HG03520 (cell line): Measurements from ENCODE around the gene TMC8.

Experiments
- ATAC-seq: cut with Tn5 transposase; IDR thresholded peaks from one replicate; pipeline ENCODE4 v1.9.1; 2021; ENCODE audit warnings: mild to moderate bottlenecking, moderate library complexity; ENCODE audit not compliant: unreplicated experiment

TMC8 gene

GRCh38 chr17:78174870-78175642, 44.5 kb downstream of the TMC8 start:
- ATAC-seq: no peak

DNA sequence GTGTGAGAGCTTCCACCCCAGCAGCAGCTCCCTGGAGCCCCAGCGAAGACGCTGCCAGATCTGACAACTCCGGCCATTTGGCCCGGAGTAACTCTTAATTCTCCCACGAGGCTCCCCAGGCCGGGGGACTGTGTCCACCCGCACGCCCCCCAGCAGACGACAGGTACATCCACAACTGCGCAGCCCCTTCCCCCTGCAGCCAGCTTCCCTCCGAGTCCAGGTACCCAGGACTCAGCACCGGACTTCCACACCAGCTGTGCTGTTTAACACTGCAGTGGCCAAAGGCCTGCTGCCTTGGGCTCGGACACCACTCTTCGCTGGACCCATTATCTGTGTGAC, 45.0 kb downstream of the TMC8 start:
- no peak for ATAC-seq

DNA sequence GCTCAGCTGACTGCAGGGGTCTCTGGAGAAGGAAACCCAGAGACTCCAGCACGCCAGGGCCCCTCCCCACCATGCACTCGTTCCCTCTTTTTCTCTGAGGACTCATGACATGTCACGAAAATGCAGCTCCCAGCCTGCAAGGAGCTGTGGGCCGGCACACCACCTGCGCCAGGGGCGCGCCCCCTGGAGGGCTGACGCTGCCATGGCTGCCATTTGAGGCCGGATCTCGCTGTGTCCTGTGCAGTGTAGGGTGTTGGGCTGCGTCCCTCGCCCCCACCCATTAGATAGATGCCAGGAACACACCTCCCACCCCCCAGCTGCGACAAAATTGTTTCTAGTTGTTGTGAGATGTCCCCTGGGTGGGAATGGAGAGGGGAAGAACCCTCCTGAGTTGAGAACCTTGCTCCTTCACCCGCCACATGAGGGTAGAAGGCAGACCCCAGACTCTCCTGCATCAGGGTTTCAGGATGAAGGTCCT, 46.0 kb downstream of the TMC8 start:
- no peak for ATAC-seq

DNA sequence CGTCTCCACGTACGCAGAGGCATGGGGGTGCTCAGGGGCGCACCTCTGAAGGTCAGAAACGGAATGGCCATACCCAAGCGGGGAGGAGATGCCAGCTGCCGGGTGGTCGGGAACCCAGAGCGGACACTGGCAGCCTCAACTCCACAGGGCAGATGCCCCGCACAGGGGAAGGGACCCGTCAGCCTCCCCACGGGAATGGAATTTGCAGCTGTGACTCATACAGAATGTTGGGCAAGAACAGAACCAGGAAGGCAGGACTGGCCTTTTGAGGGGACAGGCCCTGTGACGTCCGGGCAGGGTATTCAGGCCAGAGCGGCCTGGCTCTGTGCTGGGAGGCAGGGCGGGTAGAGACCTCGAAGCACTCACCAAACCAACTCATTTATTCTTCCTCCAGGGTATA, 48.8 kb downstream of the TMC8 start:
- no peak for ATAC-seq

DNA sequence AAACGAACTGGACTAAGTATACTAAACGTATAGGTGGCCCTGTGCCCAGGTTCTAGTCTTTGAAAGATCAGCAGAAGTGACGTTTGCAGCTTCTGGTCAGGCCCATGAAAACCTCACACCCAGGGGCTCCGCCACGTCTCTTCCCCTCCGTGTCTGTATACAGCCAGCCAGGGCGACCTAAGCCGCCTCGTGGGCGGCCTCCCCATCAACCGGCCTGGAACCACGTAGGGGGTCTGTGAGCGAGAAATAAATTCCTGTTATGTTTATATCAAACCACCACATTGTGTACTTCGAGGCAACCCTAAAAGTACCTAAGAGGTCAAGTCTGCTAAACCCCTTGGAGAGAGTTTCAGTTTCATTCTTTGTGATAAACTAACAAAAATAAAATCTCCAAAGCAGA, 49.5 kb downstream of the TMC8 start:
- ATAC-seq: no peak

DNA sequence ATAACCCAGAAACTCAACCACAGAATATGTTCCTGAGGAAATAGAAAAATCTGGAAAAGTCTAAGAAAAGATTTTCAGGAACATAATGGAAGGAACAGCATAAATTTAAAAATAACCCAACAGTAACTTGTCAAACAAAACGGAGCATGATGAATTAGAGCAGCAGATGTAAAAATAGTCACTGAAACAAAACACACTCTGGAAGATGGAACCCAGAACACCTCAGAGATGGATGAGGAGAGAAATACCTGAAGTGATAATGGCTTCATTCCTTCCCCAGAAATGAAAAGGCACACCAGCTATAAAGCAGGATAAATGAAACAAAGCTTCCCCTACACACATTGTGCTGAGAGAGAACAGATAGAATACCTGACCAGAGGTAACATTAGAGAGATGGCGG, 49.9 kb downstream of the TMC8 start:
- no peak for ATAC-seq

- ATAC-seq: no peak
These were observed 51.9 kb downstream of the TMC8 start for GRCh38 chr17:78182504-78182903.

- ATAC-seq: no peak
These were observed 53.3 kb downstream of the TMC8 start for GRCh38 chr17:78183916-78184315.

DNA sequence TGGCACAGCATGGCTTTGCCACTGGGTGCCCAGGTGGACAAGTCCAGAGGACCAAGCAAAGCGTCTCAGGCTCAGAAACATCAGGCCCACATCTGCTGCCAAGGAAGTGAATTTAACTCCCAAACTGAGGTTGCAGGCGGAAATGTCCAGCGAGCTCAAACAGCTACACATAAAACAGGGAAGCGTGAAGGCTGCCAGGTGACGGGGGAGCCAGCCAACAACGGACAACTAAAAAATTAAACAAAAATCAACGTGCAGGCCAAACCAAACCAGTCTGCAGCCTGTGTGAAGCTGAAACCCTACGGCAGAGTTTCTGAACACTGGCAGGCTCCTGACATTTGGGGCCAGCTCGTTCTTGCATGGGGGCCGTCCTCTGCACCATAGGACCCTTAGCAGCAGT, 53.8 kb downstream of the TMC8 start:
- no peak for ATAC-seq

DNA sequence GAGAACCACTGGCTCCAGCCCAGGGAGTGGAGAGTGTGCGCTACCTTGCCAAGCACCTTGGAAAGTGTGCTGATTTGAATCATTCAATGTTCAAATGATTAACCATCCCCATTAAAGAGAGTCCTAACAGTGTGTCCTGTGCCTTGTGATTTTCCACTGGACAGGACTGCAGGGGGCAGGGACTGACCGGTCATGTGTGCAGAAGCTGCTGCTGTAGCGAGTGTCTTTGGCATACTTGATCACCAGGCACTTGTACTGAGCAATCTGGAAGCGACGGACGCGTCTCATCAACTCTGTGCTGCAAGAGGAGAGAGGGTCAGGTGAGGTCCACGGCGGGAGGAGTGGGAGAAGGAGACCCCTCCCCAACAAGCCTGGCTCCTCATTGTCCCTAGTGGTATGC, 54.3 kb downstream of the TMC8 start:
- no peak for ATAC-seq

DNA sequence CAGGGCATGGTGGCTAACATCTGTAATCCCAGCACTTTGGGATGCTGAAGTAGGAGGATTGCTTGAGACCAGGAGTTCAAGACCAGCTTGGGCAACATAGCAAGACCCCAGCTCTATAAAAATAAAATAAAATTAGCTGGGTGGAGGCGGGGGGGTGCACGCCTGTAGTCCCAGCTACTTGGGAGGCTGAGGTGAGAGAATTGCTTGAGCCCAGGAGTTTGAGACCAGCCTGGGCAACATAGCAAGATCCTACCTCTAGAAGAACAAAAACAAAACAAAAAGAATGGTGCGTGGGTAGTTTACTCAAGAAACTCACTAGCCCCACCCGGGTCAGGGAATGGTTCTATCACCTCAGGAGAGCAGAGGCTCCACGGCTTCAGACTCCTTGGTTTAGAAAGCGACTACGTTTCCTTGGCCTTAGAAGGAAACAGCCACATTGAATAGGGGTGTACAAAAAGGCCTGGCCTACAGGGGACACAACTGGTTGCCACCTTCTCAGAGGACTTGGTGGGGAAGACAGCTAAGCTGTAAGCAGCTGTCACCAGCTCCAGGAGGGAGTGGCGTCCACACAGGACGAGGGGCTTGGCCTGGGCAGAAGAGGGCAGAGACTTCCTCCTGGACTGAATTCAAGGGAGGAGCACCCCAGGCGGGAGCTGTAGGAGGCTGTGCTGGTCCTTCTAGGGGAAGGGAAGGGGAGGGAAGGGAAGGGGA, 55.6 kb downstream of the TMC8 start:
- no peak for ATAC-seq

DNA sequence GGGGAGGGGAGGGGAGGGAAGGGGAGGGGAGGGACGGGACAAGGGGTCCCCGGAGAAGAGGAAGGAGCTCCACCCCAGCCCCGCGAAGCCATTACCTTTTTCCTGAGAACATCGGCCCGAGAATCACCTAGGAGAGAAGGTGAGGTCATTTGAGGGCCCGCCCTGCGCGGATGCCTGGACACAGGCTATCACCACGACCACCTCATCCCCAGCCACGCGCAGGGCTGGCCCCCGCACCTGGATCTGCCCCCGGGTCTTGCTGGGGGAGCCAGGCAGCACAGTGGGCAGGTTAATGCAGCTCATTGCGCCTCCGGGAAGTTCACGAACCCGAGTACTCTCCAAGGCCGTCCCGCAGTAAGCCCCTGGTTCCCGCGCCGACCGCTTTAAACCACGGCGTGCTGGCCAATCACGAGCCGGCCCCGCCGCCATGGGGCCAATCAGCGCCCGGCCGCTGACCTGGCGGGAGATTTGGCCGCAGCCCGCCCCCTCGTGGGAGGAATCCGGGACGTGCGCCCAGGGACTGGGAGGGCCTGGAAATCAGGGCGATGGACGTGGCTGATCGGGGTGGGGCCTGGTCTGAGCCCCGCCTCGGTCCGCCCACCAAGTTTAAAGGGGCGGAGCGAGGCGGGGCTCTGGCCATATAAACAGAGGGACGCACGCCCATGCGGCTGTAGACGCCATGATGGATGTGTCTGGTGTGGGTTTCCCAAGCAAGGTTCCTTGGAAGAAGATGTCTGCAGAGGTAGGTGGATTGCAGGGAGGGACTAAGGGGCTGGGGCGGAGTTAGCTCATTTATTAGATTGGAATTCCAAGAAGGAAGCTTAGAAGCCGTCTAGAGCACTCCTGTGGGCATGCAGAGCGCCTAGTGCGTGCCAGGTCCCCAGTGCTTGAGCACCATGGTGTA, 56.4 kb downstream of the TMC8 start, which contains the start of the genes AFMID and TK1:
AFMID (plus strand) TSS at position 671 of the 904 bp plus-strand sequence; CDS start at position 680, 9 bp downstream.
TK1 (minus strand) TSS at position 361 of the 904 bp plus-strand sequence; CDS start at position 303, 58 bp downstream.
- peak; percentile 90 for ATAC-seq
